Putamen (tissue), 1 donor: ENCODE results near the gene MCTP2.
"Not testable (repeated sequence)": the region's sequence is repeated elsewhere in the genome, so short reads cannot be mapped to it uniquely, and the experiment has no call there.

Source experiments
- DNase-seq: peaks from one replicate; pipeline ENCODE4 v3.0.0-alpha.2; 2016; ENCODE audit warnings: low spot score

The MCTP2 gene

GRCh38 chr15:94235041-94235440 lies 3.7 kb downstream of the MCTP2 start:
- no peak for DNase-seq

- DNase-seq = no peak
Measured at GRCh38 chr15:94235646-94236045, 4.3 kb downstream of the MCTP2 start.

- DNase-seq = no peak
Measured at GRCh38 chr15:94236608-94237007, 5.2 kb downstream of the MCTP2 start.

GRCh38 chr15:94237903-94238302 lies 6.5 kb downstream of the MCTP2 start:
- DNase-seq = no peak

GRCh38 chr15:94238539-94239118 lies 7.3 kb downstream of the MCTP2 start:
- DNase-seq = no peak

GRCh38 chr15:94239474-94239873 lies 8.1 kb downstream of the MCTP2 start:
- no peak for DNase-seq

- no peak for DNase-seq
Measured at GRCh38 chr15:94240480-94240879, 9.1 kb downstream of the MCTP2 start.

GRCh38 chr15:94242257-94242656 lies 10.9 kb downstream of the MCTP2 start:
- peak; percentile 36 for DNase-seq

GRCh38 chr15:94243003-94243402 lies 11.6 kb downstream of the MCTP2 start:
- DNase-seq = not testable (repeated sequence)

- DNase-seq = no peak
Measured at GRCh38 chr15:94243418-94243817, 12.1 kb downstream of the MCTP2 start.

- DNase-seq = no peak
Measured at GRCh38 chr15:94246016-94246415, 14.7 kb downstream of the MCTP2 start.

- DNase-seq = no peak
Measured at GRCh38 chr15:94247789-94248638, 16.7 kb downstream of the MCTP2 start.

- no peak for DNase-seq
Measured at GRCh38 chr15:94250801-94251200, 19.4 kb downstream of the MCTP2 start.

- no peak for DNase-seq
Measured at GRCh38 chr15:94252223-94252766, 20.9 kb downstream of the MCTP2 start.

- DNase-seq = no peak
Measured at GRCh38 chr15:94252906-94253491, 21.6 kb downstream of the MCTP2 start.

- no peak for DNase-seq
Measured at GRCh38 chr15:94253742-94254141, 22.4 kb downstream of the MCTP2 start.

GRCh38 chr15:94255540-94255939 lies 24.2 kb downstream of the MCTP2 start:
- no peak for DNase-seq

- no peak for DNase-seq
Measured at GRCh38 chr15:94256511-94256910, 25.1 kb downstream of the MCTP2 start.

- not testable (repeated sequence) for DNase-seq
Measured at GRCh38 chr15:94257776-94258175, 26.4 kb downstream of the MCTP2 start.

- no peak for DNase-seq
Measured at GRCh38 chr15:94258246-94258645, 26.9 kb downstream of the MCTP2 start.

- no peak for DNase-seq
Measured at GRCh38 chr15:94259121-94259751, 27.9 kb downstream of the MCTP2 start.

GRCh38 chr15:94259863-94260262 lies 28.5 kb downstream of the MCTP2 start:
- no peak for DNase-seq
